ENCODE measurements around the gene C2.

GRCh38 chr6:31967926-31968320 is 40.4 kb downstream of the C2 start:
- TF ChIP-seq CTCF (IDR thresholded peaks at IDR 0.05) (no peak), POLR2A (IDR thresholded peaks at IDR 0.05) (no peak), EP300 (IDR thresholded peaks at IDR 0.05) (no peak)
